MCF 10A (cell line): ENCODE results near the gene WWOX. TPM values are rescaled to one million over a fixed set of nuclear protein-coding genes. Genes with fewer than 3 reads are reported as not detected.
A peak's percentile ranks its signal among the peaks of the same experiment; 100 is the strongest.

Experiments
- BruUV-seq: library from RNA; stranded (reverse); fragments of 400-500 nt; replicated peaks from 2 replicates; lab custom pipeline; 2021; lab: Mats Ljungman, UMichigan
- CTCF ChIA-PET: fragments of 300-600 bp; sonication (Branson Sonifier 250); formaldehyde crosslinking; extraction: SDS; loops from one replicate; lab custom pipeline; 2021; ENCODE audit warnings: antibody characterized with exemption, inconsistent platforms; lab: Yijun Ruan, JAX
- POLR2A ChIA-PET: fragments of 300-600, 350-650 bp; sonication (Branson Sonifier 250); formaldehyde crosslinking; extraction: SDS; loops from one replicate; lab custom pipeline; 2020; ENCODE audit warnings: antibody characterized with exemption, inconsistent platforms; lab: Yijun Ruan, JAX
- DNase-seq: peaks from one replicate; pipeline ENCODE4 v3.0.0-alpha.2; 2018; ENCODE audit not compliant: unreplicated experiment
- H3K27ac Mint-ChIP-seq: one replicate; pipeline ENCODE4 v1.8.0; 2022; ENCODE audit warnings: mild to moderate bottlenecking, low read depth, mixed read lengths; ENCODE audit not compliant: unreplicated experiment
- H3K27me3 Mint-ChIP-seq: one replicate; pipeline ENCODE4 v1.8.0; 2022; ENCODE audit warnings: mixed read lengths; ENCODE audit not compliant: insufficient read depth, unreplicated experiment
- H3K36me3 Mint-ChIP-seq: one replicate; pipeline ENCODE4 v1.8.0; 2022; ENCODE audit warnings: mild to moderate bottlenecking, moderate library complexity, mixed read lengths; ENCODE audit not compliant: insufficient read depth, unreplicated experiment
- H3K4me1 Mint-ChIP-seq: one replicate; pipeline ENCODE4 v1.8.0; 2022; ENCODE audit warnings: mixed read lengths; ENCODE audit not compliant: insufficient read depth, unreplicated experiment
- H3K4me3 Mint-ChIP-seq: one replicate; pipeline ENCODE4 v1.8.0; 2022; ENCODE audit warnings: mild to moderate bottlenecking, moderate library complexity, mixed read lengths; ENCODE audit not compliant: unreplicated experiment
- H3K9me3 Mint-ChIP-seq: one replicate; pipeline ENCODE4 v1.8.0; 2022; ENCODE audit warnings: mixed read lengths; ENCODE audit not compliant: unreplicated experiment
- CTCF ChIP-seq: fragments of 200-600 bp; IDR thresholded peaks from one replicate; pipeline ENCODE4 v1.8.0; 2022; ENCODE audit warnings: antibody characterized with exemption, mild to moderate bottlenecking; ENCODE audit not compliant: unreplicated experiment
- intact Hi-C: fragments of 100-400 bp; cut with micrococcal nuclease; formaldehyde crosslinking; loops from 2 replicates; pipeline ENCODE4 v1.14.1; 2022
- total RNA-seq: library from RNA; stranded (reverse); gene quantifications from 2 replicates; pipeline ENCODE4 v1.2.3, GENCODE V29; 2022

WWOX gene
- total RNA-seq, 1 experiment from 2014 or later = 18.1 TPM

- H3K27ac Mint-ChIP-seq = no peak overlapping the region
- no TSS peak for BruUV-seq
- ChIA-PET POLR2A (interaction anchor here (1.6 kb wide), 1 partner anchor 29 kb away, joined by 7 read pairs; no protein-coding TSS in a partner anchor), CTCF (interaction anchor here (0.7 kb wide), 1 partner anchor 1729 kb away, joined by 3 read pairs; no protein-coding TSS in a partner anchor)
- no peaks in the 10 kb centered on the region for H3K9me3 Mint-ChIP-seq
- no peak overlapping the region for H3K4me3 Mint-ChIP-seq
- peaks cover 9% of the 10 kb centered on the region for H3K36me3 Mint-ChIP-seq
- TF ChIP-seq CTCF = no peak
- DNase-seq = peak; percentile 48
- H3K4me1 Mint-ChIP-seq = no peaks in the 10 kb centered on the region
- intact Hi-C loops = no loop called here
- no peaks in the 10 kb centered on the region for H3K27me3 Mint-ChIP-seq
Measured at GRCh38 chr16:78748220-78748929, 648.9 kb downstream of the WWOX start.

GRCh38 chr16:78749745-78750268 is 650.4 kb downstream of the WWOX start:
- H3K36me3 Mint-ChIP-seq = peaks cover 9% of the 10 kb centered on the region
- no peaks in the 10 kb centered on the region for H3K27me3 Mint-ChIP-seq
- no peak overlapping the region for H3K27ac Mint-ChIP-seq
- H3K4me1 Mint-ChIP-seq = no peaks in the 10 kb centered on the region
- H3K4me3 Mint-ChIP-seq = no peak overlapping the region
- POLR2A ChIA-PET = no interaction called here
- intact Hi-C loops = no loop called here
- no peak for DNase-seq
- H3K9me3 Mint-ChIP-seq = no peaks in the 10 kb centered on the region
- CTCF ChIA-PET = interaction anchor here (0.6 kb wide), 2 partner anchors 213 to 313 kb away, joined by 3 to 5 read pairs; no protein-coding TSS in a partner anchor
- BruUV-seq = no TSS peak
- TF ChIP-seq CTCF = no peak

DNA sequence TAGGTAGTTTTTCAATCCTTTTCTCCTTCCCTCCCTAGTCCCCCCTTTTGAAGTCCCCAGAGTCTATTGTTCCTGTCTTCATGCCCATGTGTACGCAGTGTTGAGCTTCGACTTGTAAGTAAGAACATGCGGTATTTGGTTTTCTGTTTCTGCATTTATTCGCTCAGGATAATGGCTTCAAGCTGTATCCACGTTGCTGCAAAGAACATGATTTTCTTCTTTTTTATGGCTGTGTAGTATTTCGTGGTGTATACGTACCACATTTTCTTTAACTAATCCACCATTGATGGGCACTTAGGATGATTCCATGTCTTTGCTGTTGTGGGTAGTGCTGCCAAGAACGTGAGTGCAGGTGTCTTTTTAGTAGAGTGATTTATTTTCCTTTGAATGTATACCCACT is 651.2 kb downstream of the WWOX start:
- no peak for DNase-seq
- no peaks in the 10 kb centered on the region for H3K4me1 Mint-ChIP-seq
- no peak overlapping the region for H3K4me3 Mint-ChIP-seq
- no peaks in the 10 kb centered on the region for H3K9me3 Mint-ChIP-seq
- POLR2A ChIA-PET = interaction anchor here (0.7 kb wide), 1 partner anchor 97 kb away, joined by 3 read pairs; no protein-coding TSS in a partner anchor
- no peaks in the 10 kb centered on the region for H3K27me3 Mint-ChIP-seq
- intact Hi-C loops = no loop called here
- no peak overlapping the region for H3K27ac Mint-ChIP-seq
- no TSS peak for BruUV-seq
- peaks cover 9% of the 10 kb centered on the region for H3K36me3 Mint-ChIP-seq
- no peak for TF ChIP-seq CTCF
- CTCF ChIA-PET = no interaction called here

GRCh38 chr16:78751601-78752000 is 652.1 kb downstream of the WWOX start:
- no peak overlapping the region for H3K27ac Mint-ChIP-seq
- ChIA-PET POLR2A (no interaction called here), CTCF (no interaction called here)
- no peaks in the 10 kb centered on the region for H3K27me3 Mint-ChIP-seq
- DNase-seq = no peak
- BruUV-seq = no TSS peak
- no peak for TF ChIP-seq CTCF
- peaks cover 9% of the 10 kb centered on the region for H3K36me3 Mint-ChIP-seq
- no peak overlapping the region for H3K4me3 Mint-ChIP-seq
- H3K9me3 Mint-ChIP-seq = no peaks in the 10 kb centered on the region
- intact Hi-C loops = no loop called here
- H3K4me1 Mint-ChIP-seq = peaks cover 8% of the 10 kb centered on the region
